ENCODE results near the gene NFIA.

The NFIA gene

DNA sequence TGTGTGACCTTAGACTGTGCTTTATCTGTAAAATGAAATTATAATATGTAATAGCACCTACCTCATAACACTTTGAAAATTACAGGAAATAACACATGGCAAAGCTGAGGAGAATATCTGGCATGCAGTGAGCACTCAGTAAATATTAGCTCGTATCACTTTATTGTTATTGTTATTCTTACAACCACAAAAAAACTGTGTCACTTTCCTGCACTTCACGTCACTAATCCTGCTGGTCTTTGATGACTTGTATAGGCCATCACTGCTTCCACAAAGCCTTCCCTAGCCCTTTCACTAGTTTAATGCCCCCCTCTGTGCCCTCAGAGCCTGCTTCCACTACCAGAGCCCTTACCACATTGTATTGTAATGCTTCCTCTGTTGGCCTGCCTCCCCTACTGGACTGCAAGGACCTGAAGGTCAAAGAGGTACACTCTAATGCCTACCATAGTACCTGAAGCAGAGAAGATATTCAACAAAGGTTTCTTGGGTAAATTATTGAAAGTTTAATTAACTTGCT, 231.6 kb downstream of the NFIA start:
- no peak for DNase-seq

DNA sequence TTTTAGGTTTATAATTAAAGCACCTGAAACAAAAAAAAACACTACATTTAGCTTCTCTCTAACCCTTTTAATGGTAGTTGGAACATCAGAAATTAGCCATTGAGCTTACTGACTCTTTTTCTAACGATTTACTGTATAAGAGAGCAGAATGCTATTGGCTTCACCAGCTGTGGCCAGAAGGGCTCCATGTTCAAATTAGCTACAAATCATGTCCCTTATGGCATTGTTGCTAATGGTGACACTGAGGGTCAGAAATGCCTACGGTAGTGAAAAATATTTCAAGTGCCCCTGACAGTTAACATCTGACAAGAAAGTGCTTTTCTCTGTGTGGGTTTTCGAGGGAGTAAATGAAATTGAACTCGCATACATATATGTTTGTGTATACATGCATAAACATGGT, 232.7 kb downstream of the NFIA start:
- DNase-seq = no peak

DNA sequence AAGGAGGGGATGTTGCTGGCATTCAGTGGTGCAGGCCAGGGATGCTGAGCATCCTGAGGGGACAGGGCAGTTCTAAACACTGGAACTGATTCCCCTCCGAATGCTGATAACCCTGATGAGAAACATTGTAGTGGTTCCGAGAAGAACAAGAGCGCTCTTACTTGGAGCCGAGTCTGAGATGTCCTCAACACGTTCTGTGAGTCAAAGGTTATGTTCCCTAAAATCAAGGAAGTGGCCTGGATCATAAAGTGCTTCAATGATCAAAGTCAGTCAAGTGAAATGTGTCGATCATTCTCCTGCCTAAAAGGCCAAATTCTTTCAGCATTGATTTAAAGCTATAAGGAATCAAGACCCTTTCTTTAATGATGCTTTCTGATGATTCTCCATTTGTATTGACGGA, 234.1 kb downstream of the NFIA start:
- no peak for DNase-seq

DNA sequence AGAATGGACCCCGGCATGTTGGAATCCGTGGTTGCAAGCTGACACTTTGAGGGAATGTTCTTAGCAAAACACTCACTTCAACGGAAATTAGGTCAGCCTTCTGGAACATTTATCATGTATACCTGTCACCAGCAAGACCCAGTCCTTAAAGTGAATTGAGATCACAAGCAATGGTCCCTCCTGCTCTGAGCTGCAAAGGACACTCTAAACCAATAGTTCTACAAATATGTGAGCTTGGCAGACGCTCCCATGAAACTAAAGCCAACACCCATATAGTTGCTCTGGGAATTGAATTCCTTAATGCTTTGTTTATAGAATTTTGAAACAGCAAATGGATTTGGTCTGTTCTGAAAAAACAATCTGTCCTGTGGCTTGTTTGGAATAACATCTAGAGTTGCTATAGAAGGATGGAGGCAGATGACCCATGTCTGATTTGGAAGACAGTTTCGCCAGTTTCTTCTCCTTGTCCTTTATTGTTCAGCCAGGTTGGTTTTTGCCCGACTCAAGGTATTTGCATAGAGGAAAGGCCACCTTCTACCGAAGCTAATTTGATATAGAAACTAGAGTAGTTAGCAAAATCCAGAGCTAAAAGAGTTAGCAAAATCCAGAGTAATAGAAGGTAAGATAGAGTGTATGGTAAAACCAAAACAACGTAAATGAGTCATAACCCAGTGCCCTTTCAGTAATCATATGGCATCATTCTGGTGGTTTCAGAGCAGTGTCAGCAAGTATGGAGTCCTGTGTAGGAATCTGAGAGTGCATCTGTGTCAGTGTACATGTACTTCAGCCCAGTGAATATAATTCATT, 236.2 kb downstream of the NFIA start:
- DNase-seq = peak in 1 of 5 experiments; percentile 91

DNA sequence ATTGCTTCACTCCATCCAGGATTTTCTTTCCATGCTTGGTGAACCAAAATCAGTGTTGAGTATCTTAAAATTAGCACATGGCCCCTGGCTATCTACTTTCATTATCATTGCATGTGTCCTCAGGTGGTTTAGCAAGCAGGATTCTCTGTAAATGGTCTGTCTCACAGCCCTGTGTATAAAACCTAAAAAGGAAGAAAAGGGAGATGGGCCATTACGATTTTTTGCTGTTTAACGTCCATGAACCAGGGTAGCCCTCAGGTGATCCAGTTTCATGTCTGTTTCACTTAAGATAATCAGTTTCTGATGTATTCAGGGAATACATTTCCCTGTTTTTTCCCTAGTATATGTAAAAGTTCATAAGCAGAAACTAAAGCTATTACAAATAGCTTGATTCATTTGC, 238.2 kb downstream of the NFIA start:
- DNase-seq = no peak

DNA sequence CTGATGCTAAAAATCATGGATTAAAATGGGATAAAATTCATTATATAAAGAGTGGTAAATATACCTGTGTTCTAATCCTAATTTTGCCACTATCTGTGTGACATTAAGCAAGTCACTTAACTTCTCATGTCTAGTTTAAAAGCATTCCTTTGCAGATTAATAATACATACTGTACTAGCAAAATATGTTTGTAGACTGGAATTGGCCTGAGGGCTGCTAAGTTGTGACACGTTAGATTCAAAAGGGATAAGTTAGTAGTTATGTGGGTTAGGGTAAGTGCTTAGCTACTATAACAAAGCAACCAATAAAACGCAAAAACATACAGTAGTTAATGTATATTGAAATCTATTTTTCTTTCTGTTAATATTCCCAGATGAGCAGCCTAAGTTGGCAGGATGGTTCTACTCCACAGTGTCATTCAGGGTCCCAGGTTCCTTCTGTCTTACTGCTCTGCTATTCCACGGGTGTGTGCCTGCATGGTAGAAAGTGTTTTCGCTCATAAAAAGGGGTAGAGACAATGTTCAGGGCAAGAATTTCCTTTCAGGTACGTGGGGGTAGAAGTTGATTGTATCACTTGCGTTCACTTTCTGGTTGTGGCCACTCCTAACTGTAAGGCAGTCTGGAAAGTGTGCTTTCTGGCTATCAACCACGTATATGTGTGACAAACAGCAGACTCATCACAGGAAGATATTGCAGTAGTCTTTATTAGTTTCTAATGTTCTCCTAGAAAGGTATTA, 239.8 kb downstream of the NFIA start:
- peak in 1 of 5 experiments; percentile 17 for DNase-seq

DNA sequence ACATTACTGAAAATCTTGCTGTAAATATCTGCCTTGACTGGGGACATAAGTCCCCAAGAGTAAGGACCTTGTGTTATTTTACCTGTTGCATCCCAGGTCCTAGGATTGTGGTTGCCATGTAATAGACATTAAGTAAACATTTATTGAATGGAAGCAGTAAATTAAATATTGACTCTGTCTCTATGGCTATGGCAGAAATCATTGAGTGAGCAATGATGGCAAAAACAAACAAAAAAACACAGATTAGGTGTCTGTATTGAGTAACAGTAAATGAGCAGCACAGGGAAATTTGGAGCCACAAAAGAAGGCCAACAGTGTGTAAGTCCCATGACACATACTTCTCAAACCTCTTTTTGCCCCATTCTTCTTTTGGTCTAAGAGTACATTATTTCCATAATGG, 240.4 kb downstream of the NFIA start:
- DNase-seq = no peak

DNA sequence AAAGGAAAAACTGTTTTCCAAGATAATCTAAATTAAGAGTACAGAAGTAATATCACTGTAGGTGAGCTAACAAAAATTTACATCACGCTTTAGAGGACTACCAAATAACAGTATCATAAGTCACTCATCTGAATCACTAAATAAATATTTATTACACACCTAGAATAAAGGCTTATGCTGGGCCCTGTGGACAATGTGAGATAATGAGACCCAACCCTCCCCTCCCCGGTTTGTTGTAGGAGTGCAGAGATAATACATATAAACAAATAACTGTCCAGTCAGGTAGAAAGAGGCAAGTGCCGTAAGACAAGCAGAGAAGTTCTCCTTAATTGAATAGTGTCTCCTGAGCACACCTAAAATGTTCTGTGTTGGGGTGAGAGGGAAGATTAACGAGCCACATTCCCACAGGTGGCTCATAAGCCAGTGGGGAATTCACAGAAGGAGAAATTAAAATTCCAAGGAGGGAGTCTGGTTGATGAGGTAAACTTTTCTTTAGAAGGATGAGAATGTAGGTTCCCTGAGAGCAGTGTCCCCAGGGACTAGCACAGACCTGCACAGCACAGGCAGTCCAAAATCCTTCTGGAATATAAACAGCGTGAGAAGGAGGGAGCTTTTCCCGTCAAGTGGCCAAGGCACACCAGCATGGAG, 241.4 kb downstream of the NFIA start:
- DNase-seq = no peak

DNA sequence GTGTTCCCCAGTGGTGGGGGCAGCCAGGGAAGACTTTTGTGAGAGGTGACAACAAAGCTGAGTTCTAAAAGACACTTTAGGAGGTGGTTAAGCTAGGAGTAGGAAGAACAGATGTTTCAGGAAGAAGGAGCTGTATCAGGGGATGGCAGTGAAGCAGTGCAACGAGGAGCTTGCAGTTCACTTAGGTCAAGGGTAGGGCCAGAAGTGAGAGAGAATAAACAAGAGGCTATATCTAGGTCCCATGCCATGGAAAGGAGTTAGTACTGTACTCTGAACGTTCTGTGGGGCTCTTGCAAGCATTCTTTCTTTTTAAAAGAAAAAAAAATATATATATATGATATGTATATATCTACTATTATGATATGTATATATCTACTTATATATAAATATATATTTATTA, 244.4 kb downstream of the NFIA start:
- no peak for DNase-seq

DNA sequence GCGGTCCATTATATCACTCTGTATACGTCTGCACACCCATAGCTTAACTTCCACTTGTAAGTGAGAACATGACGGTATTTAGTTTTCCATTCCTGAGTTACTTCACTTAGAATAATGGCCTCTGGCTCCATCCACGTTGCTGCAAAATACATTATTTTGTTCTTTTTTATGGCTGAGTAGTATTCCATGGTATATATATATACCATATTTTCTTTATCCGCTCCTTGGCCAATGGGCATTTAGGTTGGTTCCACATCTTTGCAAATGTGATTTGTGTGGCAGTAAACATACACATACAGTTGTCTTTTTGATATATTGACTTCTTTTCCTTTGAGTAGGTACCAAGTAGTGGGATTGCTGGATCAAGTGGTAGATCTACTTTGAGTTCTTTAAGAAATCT, 245.1 kb downstream of the NFIA start:
- no peak for DNase-seq

DNA sequence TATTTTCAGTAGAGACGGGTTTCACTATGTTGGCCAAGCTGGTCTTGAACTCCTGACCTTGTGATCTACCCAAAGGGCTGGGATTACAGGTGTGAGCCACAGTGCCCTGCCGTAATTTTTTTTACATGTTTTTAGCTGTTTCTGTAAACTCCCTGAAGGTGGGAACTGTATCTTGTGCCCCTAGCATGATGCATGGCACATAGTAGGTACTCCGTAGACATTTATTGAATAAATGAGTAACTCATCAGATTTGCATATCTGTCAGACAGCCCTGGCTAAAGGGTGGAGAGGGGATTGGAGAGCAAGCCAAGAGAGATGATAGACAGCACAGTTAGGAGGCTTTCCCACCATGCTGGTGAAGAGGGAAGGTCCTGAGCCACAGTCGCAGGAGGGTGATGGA, 247.2 kb downstream of the NFIA start:
- DNase-seq = no peak

DNA sequence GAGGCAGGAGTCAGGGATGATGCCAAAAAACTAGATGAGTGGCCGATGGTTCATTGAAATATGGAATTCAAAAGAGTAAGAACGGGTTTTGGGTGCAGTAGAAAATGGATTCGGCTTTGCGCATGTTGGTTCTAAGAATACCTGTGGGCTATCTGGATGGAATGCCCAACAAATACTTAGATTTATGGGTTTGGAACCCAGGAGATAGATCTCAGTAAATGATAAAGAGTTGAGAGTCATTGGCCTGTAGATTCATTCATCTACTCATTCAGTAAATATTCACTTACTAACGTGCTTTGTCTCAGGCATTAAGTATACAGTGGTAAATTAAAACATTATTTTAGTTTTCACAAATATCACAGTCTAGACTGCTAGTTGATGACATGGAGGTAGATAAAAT, 247.7 kb downstream of the NFIA start:
- no peak for DNase-seq

DNA sequence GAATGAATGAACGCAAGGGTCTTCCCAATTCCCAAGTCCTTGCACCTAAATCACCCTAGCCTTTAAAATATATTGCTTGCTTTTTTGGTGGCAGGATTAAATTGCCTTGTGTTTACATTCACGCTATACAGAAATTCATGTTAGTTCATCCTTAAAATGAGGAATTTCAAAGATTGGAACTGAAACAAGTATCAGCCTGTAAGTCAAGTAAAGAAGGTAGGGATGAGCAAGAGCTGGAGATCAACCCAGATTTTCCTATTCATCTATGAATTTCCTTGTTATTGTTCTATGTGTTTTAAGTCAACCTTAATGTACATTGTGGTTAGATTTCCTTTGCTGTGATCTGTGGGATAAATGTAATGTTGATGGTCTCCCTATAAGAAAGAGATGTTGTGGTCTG, 248.2 kb downstream of the NFIA start:
- DNase-seq = no peak

DNA sequence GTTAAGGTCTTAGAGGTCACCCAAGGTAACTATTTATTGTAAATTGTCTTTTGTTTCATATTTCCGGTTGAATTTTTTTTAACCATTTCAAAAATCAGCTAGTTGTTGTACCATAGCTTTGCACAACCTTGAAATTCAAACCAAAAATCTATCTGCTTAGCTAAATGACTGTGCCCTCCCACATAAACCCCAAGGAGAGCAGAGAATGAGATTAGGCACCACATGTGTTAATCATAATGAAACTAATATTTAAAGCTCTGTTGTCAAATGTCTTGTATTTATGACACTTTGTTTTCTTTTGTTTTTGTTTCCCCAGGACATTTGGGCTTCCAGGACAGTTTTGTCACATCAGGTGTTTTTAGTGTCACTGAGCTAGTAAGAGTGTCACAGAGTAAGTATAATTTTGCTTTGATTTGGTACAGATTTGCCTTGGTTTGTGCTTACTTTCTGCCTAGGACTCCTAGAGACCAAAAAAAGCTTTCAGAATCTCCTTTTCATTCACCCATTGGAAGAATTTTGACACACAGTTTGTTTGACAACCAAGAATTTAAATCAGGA, 249.9 kb downstream of the NFIA start:
- peak in 1 of 5 experiments; percentile 93 for DNase-seq

DNA sequence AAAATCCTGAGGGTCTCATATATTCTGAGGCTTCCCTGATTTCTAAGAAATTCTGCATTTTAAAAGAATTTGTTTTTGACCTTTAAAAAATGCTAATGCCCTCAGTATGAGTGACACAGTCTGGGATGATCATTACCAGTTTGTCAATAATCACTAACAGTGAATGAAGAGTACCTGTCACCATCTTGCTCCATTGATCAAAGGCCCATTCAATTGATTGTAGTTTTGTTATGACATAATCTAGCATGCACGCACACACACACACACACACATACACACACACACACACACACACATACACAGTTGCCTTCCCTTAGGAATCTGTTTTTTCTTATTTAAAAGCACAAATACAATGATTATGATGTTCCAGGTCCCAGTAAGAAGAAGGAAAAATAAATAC, 250.4 kb downstream of the NFIA start:
- no peak for DNase-seq

DNA sequence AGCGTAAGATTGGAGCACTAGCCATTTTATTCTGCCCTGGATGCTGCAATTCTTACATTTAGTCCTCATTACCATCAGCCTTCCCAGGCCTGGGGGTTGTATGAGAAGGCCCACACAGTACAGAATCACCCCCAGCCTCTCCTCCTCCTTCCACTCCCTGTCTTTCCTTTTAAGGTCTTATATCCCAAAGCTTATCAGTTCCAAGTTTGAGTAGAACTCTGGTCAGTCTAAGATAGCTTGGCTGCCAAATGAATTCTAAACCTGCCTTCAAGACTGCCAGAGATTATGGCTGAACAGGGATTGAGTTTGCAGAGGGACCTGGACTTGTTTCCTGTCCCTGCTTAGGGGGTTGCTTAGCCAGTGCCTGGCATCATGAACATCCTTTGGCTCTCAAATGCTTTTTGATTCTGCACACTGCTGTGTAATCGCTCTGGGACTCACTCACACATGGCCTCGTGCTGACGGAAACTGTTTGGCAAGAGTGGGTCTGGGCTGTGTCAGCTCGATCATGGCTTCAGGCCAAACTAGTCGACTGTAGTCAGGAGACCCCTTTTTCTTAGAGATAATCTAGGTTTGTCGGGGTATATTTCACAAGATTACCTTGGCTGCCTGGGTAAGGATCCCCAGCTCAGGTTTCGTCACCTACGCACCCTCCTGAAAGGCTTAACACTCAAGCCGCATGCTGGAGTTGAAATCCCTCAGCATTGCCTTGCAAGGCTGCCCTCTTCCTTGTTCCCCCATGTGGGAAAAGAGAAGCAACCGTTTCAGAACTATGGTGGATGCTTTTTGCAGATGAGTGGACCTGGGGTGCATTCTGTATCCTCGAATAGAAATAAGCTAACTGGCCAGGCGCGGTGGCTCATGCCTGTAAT, 252.6 kb downstream of the NFIA start:
- DNase-seq = no peak

DNA sequence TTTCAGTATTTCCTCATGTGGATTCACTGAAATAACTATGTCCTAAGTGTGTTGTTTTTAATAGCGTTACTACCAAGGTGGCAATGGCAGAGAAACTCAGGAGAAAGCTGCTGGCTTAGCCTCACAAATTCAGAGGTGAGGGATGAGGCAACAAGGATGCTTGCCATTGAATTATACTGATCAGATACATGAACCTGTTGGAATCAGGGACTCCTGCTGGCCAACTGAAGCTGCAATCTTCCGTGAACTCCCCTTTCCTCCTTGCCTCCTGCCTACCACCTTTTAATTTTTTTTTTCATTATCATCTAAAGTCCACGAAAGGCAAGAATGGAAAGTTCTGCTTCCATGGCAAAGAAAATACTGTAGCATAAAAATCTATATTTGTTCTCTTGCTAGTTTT, 254.7 kb downstream of the NFIA start:
- no peak for DNase-seq

DNA sequence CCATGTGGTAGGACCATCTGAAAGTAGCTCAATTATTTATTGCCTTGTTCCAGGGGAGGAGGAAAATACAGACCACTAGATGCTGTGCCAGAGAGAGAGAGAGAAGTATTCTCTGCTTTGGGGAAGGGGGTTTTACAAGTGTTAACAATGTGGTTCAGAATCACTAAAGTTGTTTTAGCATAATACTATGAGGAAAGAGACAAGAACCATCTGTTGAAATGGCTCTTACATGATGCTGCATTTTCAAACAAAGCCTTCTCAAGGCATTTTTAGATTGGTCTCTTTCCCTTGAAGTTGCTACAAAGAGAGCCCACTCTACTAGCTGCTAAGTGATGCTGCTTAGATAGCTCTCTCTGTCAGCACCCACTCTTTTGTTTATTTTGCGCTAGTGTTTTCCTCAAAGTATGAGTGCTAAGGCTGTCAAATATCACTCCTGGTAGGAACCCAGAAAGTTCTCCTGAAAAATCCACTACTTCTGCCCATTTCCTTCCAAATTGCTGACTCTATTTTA, 255.1 kb downstream of the NFIA start:
- DNase-seq = no peak

DNA sequence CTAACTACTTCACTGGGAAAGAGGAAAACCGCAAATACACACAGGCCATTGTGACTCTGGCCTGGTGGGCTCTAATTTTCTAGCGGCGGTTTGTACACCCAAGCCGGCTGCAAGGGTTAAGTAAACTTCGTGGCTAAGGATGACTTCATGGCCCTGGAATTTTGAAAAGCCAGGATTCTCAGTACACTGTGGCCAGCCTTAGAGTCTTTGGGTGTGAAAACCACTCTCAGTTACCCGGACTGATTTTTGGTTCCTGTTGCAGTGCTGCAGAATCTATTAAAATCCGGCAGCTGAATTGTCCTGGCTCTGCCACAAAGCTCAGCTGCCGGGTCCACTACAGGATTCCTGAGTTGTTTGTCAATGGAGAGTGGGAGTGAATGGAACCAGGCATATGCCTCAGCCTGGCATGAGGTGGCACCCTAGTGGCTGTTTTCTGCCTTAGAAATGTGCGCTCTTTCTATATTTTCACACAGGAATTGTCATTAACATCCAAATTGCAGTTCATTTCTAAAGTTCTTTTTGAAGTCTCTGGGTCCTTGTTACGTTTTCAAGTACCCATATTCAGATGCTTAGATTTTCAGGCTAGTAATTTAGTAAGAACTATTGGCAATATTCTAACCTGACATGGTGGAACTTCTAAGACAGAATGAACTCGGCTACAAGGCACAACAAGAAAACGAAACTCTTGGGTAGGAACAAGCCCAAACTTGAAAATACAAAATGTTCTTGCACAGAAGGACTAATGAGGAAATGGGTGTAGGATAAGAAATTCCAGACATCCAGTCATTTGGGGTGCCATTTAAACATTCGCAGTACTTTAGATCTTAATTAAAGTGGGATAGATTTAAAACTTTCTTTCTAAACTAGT, 255.9 kb downstream of the NFIA start:
- no peak for DNase-seq

DNA sequence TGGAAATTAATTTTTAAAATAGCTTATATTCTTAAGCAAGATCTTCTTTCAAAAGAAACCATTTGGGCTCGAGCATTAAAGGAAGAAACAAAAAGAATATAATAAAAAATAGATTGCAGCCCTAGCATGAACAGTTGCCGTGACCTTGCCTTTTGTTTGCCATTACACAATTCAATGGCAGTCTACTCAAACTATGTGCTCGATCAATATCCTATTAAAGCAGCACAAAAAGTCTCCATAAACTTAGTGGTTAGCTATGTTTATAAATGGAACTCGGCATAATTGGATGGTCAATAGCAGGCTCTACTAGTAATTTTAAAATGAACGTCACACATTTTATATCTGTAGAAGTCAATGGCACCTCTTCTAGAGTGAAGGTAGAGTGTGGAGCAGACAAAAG, 256.5 kb downstream of the NFIA start:
- no peak for DNase-seq

DNA sequence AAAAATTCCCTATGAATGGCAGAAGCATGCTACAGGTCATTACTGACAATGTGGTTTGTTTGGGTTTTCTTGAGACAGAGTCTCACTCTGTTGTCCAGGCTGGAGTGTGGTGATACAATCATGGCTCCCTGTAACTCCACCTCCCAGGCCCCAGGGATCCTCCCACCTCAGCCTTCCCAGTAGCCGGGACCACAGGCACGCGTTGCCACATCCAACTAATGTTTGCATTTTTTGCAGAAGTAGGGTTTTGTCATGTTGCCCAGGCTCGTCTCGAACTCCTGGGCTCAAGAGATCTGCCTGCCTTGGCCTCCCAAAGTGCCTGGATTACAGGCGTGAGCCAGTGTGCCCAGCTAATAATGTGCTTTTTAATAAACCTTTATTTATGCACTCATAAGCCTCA, 259.1 kb downstream of the NFIA start:
- no peak for DNase-seq
